Measurements from ENCODE around the gene GRM8.

GRM8 gene

GRCh38 chr7:126658684-126659083, 594.1 kb downstream of the GRM8 start:
- TF ChIP-seq MAX (IDR thresholded peaks at IDR 0.05) (no peak), YY1 (IDR thresholded peaks at IDR 0.05; ENCODE audit: low read depth) (no peak), ZBTB7A (IDR thresholded peaks at IDR 0.05; ENCODE audit: low read depth) (no peak), EP300 (IDR thresholded peaks at IDR 0.05; ENCODE audit: borderline replicate concordance) (no peak), USF1 (IDR thresholded peaks at IDR 0.05) (no peak), NFIC (IDR thresholded peaks at IDR 0.05) (no peak), CEBPB (IDR thresholded peaks at IDR 0.05) (no peak), TAF1 (IDR thresholded peaks at IDR 0.05; ENCODE audit: low read depth) (no peak), TCF12 (IDR thresholded peaks at IDR 0.05; ENCODE audit: low read depth) (no peak), EGR1 (IDR thresholded peaks at IDR 0.05) (no peak), REST (IDR thresholded peaks at IDR 0.05; ENCODE audit: low read depth) (no peak), FOXM1 (IDR thresholded peaks at IDR 0.05; ENCODE audit: borderline replicate concordance, low read depth) (no peak), CREB1 (IDR thresholded peaks at IDR 0.05; ENCODE audit: low read depth) (no peak), RAD21 (IDR thresholded peaks at IDR 0.05; ENCODE audit: low read depth) (no peak)

- TF ChIP-seq TAF1 (IDR thresholded peaks at IDR 0.05; ENCODE audit: low read depth): no peak
- TF ChIP-seq NFIC (IDR thresholded peaks at IDR 0.05): no peak
These were observed 595.0 kb downstream of the GRM8 start for GRCh38 chr7:126657599-126658358.

GRCh38 chr7:126657137-126657536, 595.6 kb downstream of the GRM8 start:
- TF ChIP-seq NFIC (IDR thresholded peaks at IDR 0.05) (no peak), CEBPB (IDR thresholded peaks at IDR 0.05) (no peak), CREB1 (IDR thresholded peaks at IDR 0.05; ENCODE audit: low read depth) (no peak), ZBTB7A (IDR thresholded peaks at IDR 0.05; ENCODE audit: low read depth) (no peak), TEAD4 (IDR thresholded peaks at IDR 0.05) (no peak), MAX (IDR thresholded peaks at IDR 0.05) (no peak), EGR1 (IDR thresholded peaks at IDR 0.05) (no peak), USF1 (IDR thresholded peaks at IDR 0.05) (no peak), TAF1 (IDR thresholded peaks at IDR 0.05; ENCODE audit: low read depth) (no peak), FOXM1 (IDR thresholded peaks at IDR 0.05; ENCODE audit: borderline replicate concordance, low read depth) (no peak), RAD21 (IDR thresholded peaks at IDR 0.05; ENCODE audit: low read depth) (no peak), TCF12 (IDR thresholded peaks at IDR 0.05; ENCODE audit: low read depth) (no peak), REST (IDR thresholded peaks at IDR 0.05; ENCODE audit: low read depth) (no peak), EP300 (IDR thresholded peaks at IDR 0.05; ENCODE audit: borderline replicate concordance) (no peak), YY1 (IDR thresholded peaks at IDR 0.05; ENCODE audit: low read depth) (no peak)

- TF ChIP-seq YY1 (IDR thresholded peaks at IDR 0.05; ENCODE audit: low read depth) (no peak), FOXM1 (IDR thresholded peaks at IDR 0.05; ENCODE audit: borderline replicate concordance, low read depth) (no peak), RAD21 (IDR thresholded peaks at IDR 0.05; ENCODE audit: low read depth) (no peak), CEBPB (IDR thresholded peaks at IDR 0.05) (no peak), CREB1 (IDR thresholded peaks at IDR 0.05; ENCODE audit: low read depth) (no peak), TAF1 (IDR thresholded peaks at IDR 0.05; ENCODE audit: low read depth) (no peak), EP300 (IDR thresholded peaks at IDR 0.05; ENCODE audit: borderline replicate concordance) (no peak), USF1 (IDR thresholded peaks at IDR 0.05) (no peak)
These were observed 596.6 kb downstream of the GRM8 start for GRCh38 chr7:126656165-126656564.

GRCh38 chr7:126637538-126637937, 615.2 kb downstream of the GRM8 start:
- TF ChIP-seq EGR1 (IDR thresholded peaks at IDR 0.05): no peak
- no peak for TF ChIP-seq TCF12 (IDR thresholded peaks at IDR 0.05; ENCODE audit: low read depth)
- no peak for TF ChIP-seq TEAD4 (IDR thresholded peaks at IDR 0.05)

- TF ChIP-seq REST (IDR thresholded peaks at IDR 0.05; ENCODE audit: low read depth) (no peak), NFIC (IDR thresholded peaks at IDR 0.05) (no peak), USF1 (IDR thresholded peaks at IDR 0.05) (no peak), CEBPB (IDR thresholded peaks at IDR 0.05) (no peak), MAX (IDR thresholded peaks at IDR 0.05) (no peak), ZBTB7A (IDR thresholded peaks at IDR 0.05; ENCODE audit: low read depth) (no peak), TCF12 (IDR thresholded peaks at IDR 0.05; ENCODE audit: low read depth) (no peak), EGR1 (IDR thresholded peaks at IDR 0.05) (no peak), CREB1 (IDR thresholded peaks at IDR 0.05; ENCODE audit: low read depth) (no peak), YY1 (IDR thresholded peaks at IDR 0.05; ENCODE audit: low read depth) (no peak), EP300 (IDR thresholded peaks at IDR 0.05; ENCODE audit: borderline replicate concordance) (no peak), RAD21 (IDR thresholded peaks at IDR 0.05; ENCODE audit: low read depth) (no peak), FOXM1 (IDR thresholded peaks at IDR 0.05; ENCODE audit: borderline replicate concordance, low read depth) (no peak), TAF1 (IDR thresholded peaks at IDR 0.05; ENCODE audit: low read depth) (no peak), TEAD4 (IDR thresholded peaks at IDR 0.05) (no peak)
These were observed 617.2 kb downstream of the GRM8 start for GRCh38 chr7:126635545-126635944.

Data from Ishikawa (cell line).